GM19240 (cell line): Measurements from ENCODE around the gene INHBB.
"Not testable (repeated sequence)": the region's sequence is repeated elsewhere in the genome, so short reads cannot be mapped to it uniquely, and the experiment has no call there.

Experiments
- DNase-seq: peaks from one replicate; pipeline ENCODE4 v3.0.0; 2011; ENCODE audit warnings: low spot score; ENCODE audit not compliant: insufficient read length

INHBB gene

GRCh38 chr2:120316071-120316470 lies 29.9 kb upstream of the INHBB start:
- no peak for DNase-seq

- DNase-seq = no peak
Measured at GRCh38 chr2:120316528-120317179, 29.3 kb upstream of the INHBB start.

DNA sequence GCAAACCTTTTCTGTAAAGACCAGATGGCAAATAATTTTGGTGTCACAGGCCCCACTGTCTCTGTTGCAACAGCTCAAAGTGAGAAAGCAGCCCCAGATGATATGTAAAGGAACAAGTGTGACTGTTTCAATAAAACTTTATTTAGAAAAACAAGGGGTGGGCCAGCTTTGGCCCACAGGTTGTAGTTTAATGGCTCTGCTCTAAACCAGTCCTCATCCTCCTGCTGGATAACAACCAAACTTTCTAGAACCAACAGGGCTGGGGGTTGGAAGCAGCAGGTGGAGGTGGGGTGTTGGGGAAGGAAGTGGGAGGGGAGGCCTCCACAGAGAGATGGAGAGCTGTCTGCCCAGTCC lies 28.8 kb upstream of the INHBB start:
- no peak for DNase-seq

DNA sequence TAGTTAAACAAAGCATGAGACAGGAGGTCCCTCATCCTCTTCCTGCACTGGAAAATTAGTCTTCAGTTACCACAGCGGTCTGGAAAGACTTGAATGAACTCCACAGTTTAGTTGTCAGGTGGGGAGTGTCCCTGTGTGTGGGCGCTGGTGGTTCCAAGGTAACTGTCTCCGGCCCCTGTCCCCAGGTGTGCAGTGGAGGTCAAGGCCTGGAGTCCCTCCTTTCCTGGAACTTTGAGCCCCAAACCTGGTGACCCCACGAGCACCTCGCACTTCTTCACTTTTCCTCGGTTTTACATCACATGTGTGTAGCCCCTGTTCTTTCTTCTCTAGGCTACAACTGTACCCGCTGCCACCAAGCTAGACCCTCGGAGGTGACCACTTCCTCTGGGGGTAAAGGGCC lies 28.0 kb upstream of the INHBB start:
- DNase-seq = no peak

DNA sequence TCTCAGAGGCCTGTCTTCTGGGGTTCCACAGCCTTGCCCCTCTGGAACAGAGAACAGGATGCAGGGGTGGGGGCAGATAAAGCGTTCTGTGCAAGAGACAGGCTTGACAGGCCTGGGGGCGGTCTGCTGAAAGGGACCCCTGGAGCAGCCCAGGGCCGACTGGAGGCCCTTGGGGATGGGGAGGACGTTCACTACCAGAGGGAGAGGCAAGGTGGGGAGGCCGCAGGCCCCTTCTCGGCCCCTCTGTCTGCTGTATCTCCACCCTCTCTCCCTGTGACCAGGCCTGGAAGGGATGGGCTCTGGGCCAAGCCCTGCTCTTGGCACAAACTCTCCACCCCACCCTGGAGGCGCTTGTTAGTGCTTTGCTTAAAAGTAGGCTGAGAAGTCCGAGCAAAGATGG lies 27.3 kb upstream of the INHBB start:
- DNase-seq = no peak

- no peak for DNase-seq
Measured at GRCh38 chr2:120319123-120319522, 26.8 kb upstream of the INHBB start.

GRCh38 chr2:120319686-120320317 lies 26.1 kb upstream of the INHBB start:
- no peak for DNase-seq

DNA sequence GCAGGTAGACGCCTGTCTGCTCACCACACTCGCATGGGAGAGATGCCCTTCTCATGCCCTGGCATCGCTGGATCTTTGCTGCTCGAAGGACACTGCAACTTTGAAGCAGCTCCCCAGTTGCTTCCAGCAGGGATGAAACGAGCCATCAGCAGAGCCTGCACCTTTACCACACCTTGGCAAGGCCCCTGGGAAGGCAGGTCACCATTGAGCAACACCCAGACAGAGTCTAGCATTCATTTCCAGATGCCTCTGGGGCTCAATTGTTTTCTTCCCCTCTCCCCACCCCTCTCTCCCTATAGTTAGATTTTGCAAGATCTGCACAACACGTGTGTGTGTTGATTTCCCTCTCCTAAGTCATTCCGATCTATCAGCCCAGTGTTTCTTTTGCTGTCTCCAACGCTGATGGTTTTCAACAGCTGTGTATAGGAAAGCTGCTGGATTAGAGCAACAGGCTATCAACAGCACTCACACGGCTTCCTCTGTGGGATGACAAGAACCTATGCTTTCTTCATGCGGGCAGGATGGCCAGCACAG lies 25.6 kb upstream of the INHBB start:
- no peak for DNase-seq

- DNase-seq = not testable (repeated sequence)
Measured at GRCh38 chr2:120320887-120321556, 24.9 kb upstream of the INHBB start.

GRCh38 chr2:120321721-120322284 lies 24.1 kb upstream of the INHBB start:
- DNase-seq = no peak

GRCh38 chr2:120322329-120322728 lies 23.6 kb upstream of the INHBB start:
- DNase-seq = no peak

DNA sequence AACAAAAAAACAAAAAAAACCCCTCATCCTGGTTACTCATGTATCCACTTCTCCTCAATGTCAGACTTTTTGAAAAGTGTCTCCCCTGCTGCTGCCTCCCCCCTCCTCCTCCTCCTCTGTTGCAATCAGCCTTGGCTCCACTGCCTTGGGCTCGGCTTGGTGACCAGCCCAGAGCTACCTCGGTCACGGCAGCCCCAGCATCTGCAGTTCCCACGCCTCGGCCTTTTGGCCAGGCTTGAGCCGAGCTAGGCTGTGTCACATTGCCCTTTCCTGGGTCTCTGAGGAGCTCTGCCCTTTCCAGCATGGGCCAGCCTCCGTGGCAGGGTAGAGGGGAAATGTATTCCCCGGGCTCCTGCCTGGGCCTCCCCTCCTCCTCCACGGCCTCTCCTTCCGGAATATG lies 22.7 kb upstream of the INHBB start:
- no peak for DNase-seq

DNA sequence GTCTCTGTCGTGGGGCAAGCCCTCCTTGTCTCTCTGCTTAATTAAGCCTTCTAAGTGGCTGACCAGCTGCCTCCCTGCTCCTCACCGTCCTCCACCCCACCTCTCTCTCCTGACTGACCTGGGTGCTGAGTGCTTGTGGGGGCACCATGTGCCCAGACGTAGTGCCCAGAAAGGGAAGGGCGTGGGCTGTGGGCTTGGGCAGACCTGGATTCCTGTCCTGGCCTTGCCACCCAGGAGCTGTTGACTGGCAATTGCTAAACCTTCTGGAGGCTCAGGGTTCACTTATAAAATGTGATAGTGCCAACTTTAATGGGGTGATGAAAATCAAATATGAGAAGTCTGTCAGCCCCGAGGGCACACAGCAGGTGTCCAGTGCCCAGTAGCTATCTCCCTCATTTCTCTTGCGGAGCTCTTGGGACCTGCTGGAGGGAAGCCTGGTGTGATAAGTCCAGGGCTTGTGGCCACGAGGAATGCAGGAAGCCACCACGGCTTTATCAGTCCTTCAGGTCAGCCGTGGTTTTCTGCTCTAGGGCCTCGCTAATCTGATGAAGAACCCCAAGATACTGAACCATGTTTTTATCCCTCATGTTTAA lies 22.0 kb upstream of the INHBB start:
- DNase-seq = no peak

GRCh38 chr2:120324933-120325332 lies 21.0 kb upstream of the INHBB start:
- no peak for DNase-seq

- DNase-seq = no peak
Measured at GRCh38 chr2:120326066-120326465, 19.9 kb upstream of the INHBB start.

GRCh38 chr2:120330946-120331822 lies 14.8 kb upstream of the INHBB start:
- no peak for DNase-seq

DNA sequence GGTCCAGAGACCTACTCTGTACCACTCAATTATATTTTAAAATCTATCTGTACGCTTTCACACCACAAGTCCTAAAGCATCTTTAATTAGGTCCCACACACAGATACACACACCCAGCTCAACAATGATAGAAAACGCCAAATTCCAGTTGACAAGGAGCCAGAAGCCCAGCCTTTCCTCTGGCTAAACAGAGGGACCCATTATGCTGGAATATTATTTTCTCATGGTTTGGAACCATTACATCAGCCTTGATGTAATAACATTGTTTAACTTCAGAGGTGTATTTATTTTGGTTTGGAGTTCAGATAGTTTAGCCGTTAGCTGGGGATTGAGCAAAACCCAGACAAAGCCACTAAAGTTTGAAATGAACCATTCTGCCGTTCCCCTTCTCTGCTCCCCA lies 14.0 kb upstream of the INHBB start:
- no peak for DNase-seq

GRCh38 chr2:120332384-120332783 lies 13.6 kb upstream of the INHBB start:
- no peak for DNase-seq

DNA sequence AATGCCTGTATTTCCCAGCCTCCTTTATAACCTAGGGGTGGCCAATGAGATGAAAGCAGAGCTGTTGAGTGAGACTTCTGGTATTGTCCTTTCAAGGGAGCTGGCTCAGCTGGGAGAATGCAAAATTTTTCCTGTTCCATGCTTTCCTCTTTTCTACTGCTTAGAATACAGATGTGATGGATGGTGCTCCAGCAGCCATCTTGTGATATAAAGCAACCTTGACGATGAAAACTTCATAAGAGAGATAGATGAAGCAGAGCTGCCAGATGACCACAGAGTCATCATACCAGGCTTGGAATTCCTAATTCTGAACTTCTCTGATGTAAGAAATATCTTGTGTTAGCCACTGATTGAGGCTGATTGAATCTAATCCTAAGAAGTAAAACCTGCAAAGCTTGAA lies 11.9 kb upstream of the INHBB start:
- DNase-seq = no peak

- DNase-seq = no peak
Measured at GRCh38 chr2:120336749-120337148, 9.2 kb upstream of the INHBB start.

DNA sequence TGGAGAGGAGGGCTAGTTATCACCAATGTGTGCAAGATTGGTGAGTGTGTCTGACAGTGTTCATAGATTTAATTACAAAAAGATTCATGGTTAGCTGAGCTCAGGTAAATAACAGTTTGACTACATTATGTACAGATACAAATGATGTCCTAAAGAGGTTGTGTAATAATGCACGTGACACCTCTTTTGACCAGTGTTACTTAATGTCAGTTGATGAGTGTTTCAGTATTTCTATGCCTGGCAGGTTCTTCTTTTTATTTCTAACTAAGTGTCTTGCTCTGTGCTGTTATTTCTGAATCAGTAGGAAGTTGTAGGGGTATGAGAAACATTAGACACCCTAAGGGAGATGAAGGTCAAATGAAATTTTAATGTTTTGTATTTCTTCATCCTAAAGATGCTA lies 7.9 kb upstream of the INHBB start:
- no peak for DNase-seq
